NB4 (cell line): ENCODE results near the gene LRRC34.

Experiments
- DNase-seq: peaks from one replicate; pipeline ENCODE4 v3.0.0; 2010; ENCODE audit warnings: low read depth
- H3K4me3 ChIP-seq: one replicate; pipeline ENCODE4 v1.5.1; 2011; ENCODE audit warnings: mild to moderate bottlenecking, low read depth, low read length, moderate library complexity
- CTCF ChIP-seq: IDR thresholded peaks from one replicate; pipeline ENCODE4 v1.5.1; 2012; ENCODE audit warnings: low read depth, low read length
- MAX ChIP-seq: IDR thresholded peaks from 2 replicates; pipeline ENCODE4 v1.6.1; 2011; ENCODE audit warnings: low read depth, low read length
- MYC ChIP-seq: IDR thresholded peaks from 2 replicates; pipeline ENCODE4 v1.6.1; 2011; ENCODE audit warnings: low read depth, low read length
- POLR2A ChIP-seq: IDR thresholded peaks from 2 replicates; pipeline ENCODE4 v1.6.1; 2011; ENCODE audit warnings: mild to moderate bottlenecking; ENCODE audit not compliant: insufficient read length; ENCODE audit errors: extremely low read depth

Gene LRRC34

GRCh38 chr3:169772305-169772896 is 40.3 kb downstream of the LRRC34 start:
- H3K4me3 ChIP-seq: peak overlapping the region; percentile 96
- peak; percentile 81 for DNase-seq
- TF ChIP-seq CTCF (no peak), MAX (peak; percentile 21)

GRCh38 chr3:169771497-169772304 is 41.0 kb downstream of the LRRC34 start:
- TF ChIP-seq POLR2A (no peak), MYC (no peak), MAX (no peak)
- H3K4me3 ChIP-seq: peak overlapping the region; percentile 96
- DNase-seq: peak; percentile 91

GRCh38 chr3:169769287-169770181 is 43.2 kb downstream of the LRRC34 start, which contains the start of gene ACTRT3:
TSS of gene ACTRT3 (minus strand) at chr3:169769561. CDS start at chr3:169769520, 41 bp downstream.
- no peak within 1 kb of the TSS for H3K4me3 ChIP-seq
- TF ChIP-seq MAX (no peak), POLR2A (no peak), MYC (no peak), CTCF (no peak)
- DNase-seq: peak; percentile 11

GRCh38 chr3:169764882-169765612 is 47.7 kb downstream of the LRRC34 start, which contains the start of gene TERC:
TSS of gene TERC (minus strand) at chr3:169765060.
- TF ChIP-seq POLR2A (peak; percentile 70), CTCF (no peak), MYC (peak; percentile 32; the same call in 1 of the 2 replicates), MAX (peak; percentile 10; the same call in 1 of the 2 replicates)
- H3K4me3 ChIP-seq: peak within 1 kb of the TSS; percentile 66
- peak; percentile 83 for DNase-seq

GRCh38 chr3:169764312-169764881 is 48.3 kb downstream of the LRRC34 start:
- peak overlapping the region; percentile 66 for H3K4me3 ChIP-seq
- peak; percentile 77 for DNase-seq
- no peak for TF ChIP-seq CTCF
- peak; percentile 36 for TF ChIP-seq POLR2A
